ENCODE results near the gene CARF.

The CARF gene, protein sequence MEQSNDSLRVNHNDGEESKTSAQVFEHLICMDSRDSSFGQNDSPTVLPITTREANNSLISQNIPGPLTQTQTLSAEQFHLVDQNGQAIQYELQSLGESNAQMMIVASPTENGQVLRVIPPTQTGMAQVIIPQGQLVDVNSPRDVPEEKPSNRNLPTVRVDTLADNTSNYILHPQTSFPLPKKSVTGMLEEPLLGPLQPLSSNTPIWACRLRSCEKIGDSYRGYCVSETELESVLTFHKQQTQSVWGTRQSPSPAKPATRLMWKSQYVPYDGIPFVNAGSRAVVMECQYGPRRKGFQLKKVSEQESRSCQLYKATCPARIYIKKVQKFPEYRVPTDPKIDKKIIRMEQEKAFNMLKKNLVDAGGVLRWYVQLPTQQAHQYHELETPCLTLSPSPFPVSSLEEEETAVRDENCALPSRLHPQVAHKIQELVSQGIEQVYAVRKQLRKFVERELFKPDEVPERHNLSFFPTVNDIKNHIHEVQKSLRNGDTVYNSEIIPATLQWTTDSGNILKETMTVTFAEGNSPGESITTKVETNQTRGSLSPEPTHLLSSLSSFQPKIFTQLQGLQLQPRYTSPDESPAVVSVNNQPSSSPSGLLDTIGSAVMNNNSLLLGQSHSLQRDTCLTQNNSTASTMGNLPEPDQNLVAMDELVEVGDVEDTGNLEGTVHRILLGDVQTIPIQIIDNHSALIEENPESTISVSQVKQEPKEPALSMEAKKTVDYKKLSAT

GRCh38 chr2:202911512-202912341 is at the start of gene CARF, which contains the start of gene WDR12:
CARF (plus strand) TSS chr2:202912275; CDS start chr2:202941903, 29,628 bp downstream.
WDR12 (minus strand) TSS chr2:202911673; CDS start chr2:202911476, 197 bp downstream.
- POLR2A ChIA-PET, result interaction anchor here (0.8 to 1.7 kb wide), 3 partner anchors 36 to 328 kb away, joined by 3 to 9 read pairs (median 7); partner anchors contain the start of gene CYP20A1
- Histone ChIP-seq H3K4me3 (ENCODE audit: low read depth, low read length) (peak within 1 kb of the TSS; percentile 67), H3K27ac (ENCODE audit: extremely low read depth, low read depth, low read length) (peak within 1 kb of the TSS; percentile 64), H3K36me3 (ENCODE audit: control insufficient read depth in 2 of 2, insufficient read depth in 1 of 2, low read length in 2 of 2) (peaks cover 3 to 5% of the 10 kb centered on the region in 2 experiments; a peak in 2 of 3 replicates), H3K4me1 (ENCODE audit: control insufficient read depth, insufficient read depth, low read length) (peaks cover 2% of the 10 kb centered on the region; the same call in 1 of the 2 replicates), H3K9me3 (ENCODE audit: control insufficient read depth, insufficient read depth, low read depth, low read length) (no peaks in the 10 kb centered on the region)
- CTCF ChIA-PET, result interaction anchor here (0.6 kb wide), 1 partner anchor 188 kb away, joined by 3 read pairs; no protein-coding TSS in a partner anchor
- no peak for TF ChIP-seq ZNF623 (tag by site-specific recombination; IDR thresholded peaks at IDR 0.05)
- no peak for TF ChIP-seq ZNF174 (tag by site-specific recombination; IDR thresholded peaks at IDR 0.05)
- TF ChIP-seq, protein P1, sequence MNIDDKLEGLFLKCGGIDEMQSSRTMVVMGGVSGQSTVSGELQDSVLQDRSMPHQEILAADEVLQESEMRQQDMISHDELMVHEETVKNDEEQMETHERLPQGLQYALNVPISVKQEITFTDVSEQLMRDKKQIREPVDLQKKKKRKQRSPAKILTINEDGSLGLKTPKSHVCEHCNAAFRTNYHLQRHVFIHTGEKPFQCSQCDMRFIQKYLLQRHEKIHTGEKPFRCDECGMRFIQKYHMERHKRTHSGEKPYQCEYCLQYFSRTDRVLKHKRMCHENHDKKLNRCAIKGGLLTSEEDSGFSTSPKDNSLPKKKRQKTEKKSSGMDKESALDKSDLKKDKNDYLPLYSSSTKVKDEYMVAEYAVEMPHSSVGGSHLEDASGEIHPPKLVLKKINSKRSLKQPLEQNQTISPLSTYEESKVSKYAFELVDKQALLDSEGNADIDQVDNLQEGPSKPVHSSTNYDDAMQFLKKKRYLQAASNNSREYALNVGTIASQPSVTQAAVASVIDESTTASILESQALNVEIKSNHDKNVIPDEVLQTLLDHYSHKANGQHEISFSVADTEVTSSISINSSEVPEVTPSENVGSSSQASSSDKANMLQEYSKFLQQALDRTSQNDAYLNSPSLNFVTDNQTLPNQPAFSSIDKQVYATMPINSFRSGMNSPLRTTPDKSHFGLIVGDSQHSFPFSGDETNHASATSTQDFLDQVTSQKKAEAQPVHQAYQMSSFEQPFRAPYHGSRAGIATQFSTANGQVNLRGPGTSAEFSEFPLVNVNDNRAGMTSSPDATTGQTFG (tag by site-specific recombination; IDR thresholded peaks at IDR 0.05; ENCODE audit: borderline replicate concordance), result no peak
- TF ChIP-seq REPIN1 (tag by site-specific recombination; IDR thresholded peaks at IDR 0.05; ENCODE audit: low read depth), result no peak
- no peak for TF ChIP-seq ZNF777 (tag by site-specific recombination; IDR thresholded peaks at IDR 0.05; ENCODE audit: borderline replicate concordance)
- 0 out of 2 replicates have a peak, but pooled peaks have one; percentile 28 for TF ChIP-seq ZNF394 (tag by site-specific recombination; IDR thresholded peaks at IDR 0.05; ENCODE audit: borderline replicate concordance)
- no peak for TF ChIP-seq ZNF473 (tag by site-specific recombination; IDR thresholded peaks at IDR 0.05)
- no peak for TF ChIP-seq BCL11B (tag by site-specific recombination; IDR thresholded peaks at IDR 0.05; ENCODE audit: low read depth)
- no peak for TF ChIP-seq TCF7L2 (IDR thresholded peaks at IDR 0.05; ENCODE audit: borderline replicate concordance, low read depth, low read length)
- TF ChIP-seq BCL11A (tag by site-specific recombination; IDR thresholded peaks at IDR 0.05; ENCODE audit: low read depth), result no peak
- TF ChIP-seq ZNF677 (tag by site-specific recombination; IDR thresholded peaks at IDR 0.05), result no peak
- no peak for TF ChIP-seq ZNF610 (tag by site-specific recombination; IDR thresholded peaks at IDR 0.05; ENCODE audit: borderline replicate concordance)
- no peak for TF ChIP-seq KLF1 (tag by site-specific recombination; IDR thresholded peaks at IDR 0.05)
- no peak for TF ChIP-seq ZNF140 (tag by site-specific recombination; IDR thresholded peaks at IDR 0.05)
- TF ChIP-seq ZNF223 (tag by site-specific recombination; IDR thresholded peaks at IDR 0.05), result no peak
- 0 out of 2 replicates have a peak, but pooled peaks have one; percentile 8 for TF ChIP-seq ZNF629 (tag by site-specific recombination; IDR thresholded peaks at IDR 0.05)
- TF ChIP-seq TRIM28 (IDR thresholded peaks at IDR 0.05; ENCODE audit: borderline replicate concordance, low read length), result peak; percentile 38; the same call in 1 of the 2 replicates
- peak; percentile 48; the same call in 1 of the 2 replicates for TF ChIP-seq ZNF518A (tag by site-specific recombination; conservative IDR thresholded peaks at IDR 0.05; ENCODE audit: low read depth)
- no peak for TF ChIP-seq KLF10 (tag by site-specific recombination; IDR thresholded peaks at IDR 0.05)
- TF ChIP-seq ZNF24 (tag by site-specific recombination; IDR thresholded peaks at IDR 0.05), result no peak
- TF ChIP-seq ZBTB17 (tag by site-specific recombination; IDR thresholded peaks at IDR 0.05), result peak; percentile 99
- TF ChIP-seq ZNF292 (tag by site-specific recombination; IDR thresholded peaks at IDR 0.05; ENCODE audit: borderline replicate concordance, low read depth), result no peak
- no peak for TF ChIP-seq ZFP37 (tag by site-specific recombination; IDR thresholded peaks at IDR 0.05)
- TF ChIP-seq ZNF510 (tag by site-specific recombination; IDR thresholded peaks at IDR 0.05; ENCODE audit: insufficient replicate concordance), result no peak

Data from HEK293 (cell line).